HepG2 (cell line): ENCODE measurements around the gene TCAIM. TPM values are rescaled to one million over a fixed set of nuclear protein-coding genes. Genes with fewer than 3 reads are reported as not detected.

ENCODE experiments used
- ATAC-seq: fragments of 200-7000 bp; cut with Tn5 transposase; 3 replicates; pipeline ENCODE4 v1.9.1; 2020; ENCODE audit warnings: mild to moderate bottlenecking, moderate library complexity
- BruUV-seq: library from RNA; stranded (reverse); fragments of 400-500 nt; replicated peaks from 2 replicates; lab custom pipeline; 2021; lab: Mats Ljungman, UMichigan
- CTCF ChIA-PET: fragments of 300-600 bp; formaldehyde crosslinking; extraction: SDS; loops from one replicate; lab custom pipeline; 2021; ENCODE audit warnings: low total read pairs, inconsistent platforms, low intra/inter-chr PET ratio; lab: Yijun Ruan, JAX
- POLR2A ChIA-PET: fragments of 350-600 bp; sonication (Branson Sonifier 250); formaldehyde crosslinking; loops from one replicate; lab custom pipeline; 2020; ENCODE audit warnings: antibody characterized with exemption, inconsistent platforms; lab: Yijun Ruan, JAX
- DNase-seq: peaks from one replicate; pipeline ENCODE4 v3.0.0-alpha.2; 2015; ENCODE audit warnings: low spot score
- FAIRE-seq: peaks from 3 replicates; lab custom pipeline; 2011; peaks lifted over from hg19 to GRCh38; lab: Jason Lieb, UNC
- H2AFZ ChIP-seq: one replicate; pipeline ENCODE4 v1.6.1; 2011; ENCODE audit warnings: low read length, inconsistent platforms
- H3K27ac ChIP-seq: fragments of 300-600 bp; 3 replicates; pipeline ENCODE4 v1.8.0; 2011; ENCODE audit warnings: mixed run types, mild to moderate bottlenecking, mixed read lengths, low read length, inconsistent platforms; ENCODE audit not compliant: insufficient read depth; ENCODE audit errors: extremely low read length
- H3K27me3 ChIP-seq, 2 experiments: fragments of 200-600 bp in 1 of 2; 2 replicates in 1 of 2; 3 replicates in 1 of 2; pipeline versions ENCODE4 v1.6.0 to v1.8.0; 2011; ENCODE audit warnings: low read length in 2 of 2, mild to moderate bottlenecking in 2 of 2, moderate library complexity in 2 of 2, inconsistent platforms in 1 of 2; ENCODE audit not compliant: insufficient read depth in 2 of 2, control insufficient read depth in 1 of 2
- H3K36me3 ChIP-seq, 2 experiments: fragments of 200-600 bp in 1 of 2; replicated peaks in 1 of 2; 2 replicates in 1 of 2; 3 replicates in 1 of 2; pipeline versions ENCODE4 v1.5.1 to v1.8.0; 2011; ENCODE audit warnings: low read length in 2 of 2, inconsistent platforms in 1 of 2; ENCODE audit not compliant: insufficient read depth in 2 of 2, control insufficient read depth in 1 of 2
- H3K4me1 ChIP-seq: 2 replicates; pipeline ENCODE4 v1.5.1; 2012; ENCODE audit warnings: low read length, inconsistent platforms; ENCODE audit not compliant: insufficient read depth
- H3K4me2 ChIP-seq: 2 replicates; pipeline ENCODE4 v1.6.0; 2011; ENCODE audit warnings: low read depth, low read length, inconsistent platforms
- H3K4me3 ChIP-seq, 3 experiments: fragments of 200-600 bp in 1 of 3; sonication (generic), shearing (Covaris generic) in 1 of 3; replicated peaks in 1 of 3; 2 replicates each; pipeline ENCODE4 v1.5.1; 2011 to 2016; ENCODE audit warnings: low read length in 3 of 3, inconsistent platforms in 2 of 3, low read depth in 2 of 3, mild to moderate bottlenecking in 2 of 3, control low read depth in 1 of 3, mixed read lengths in 1 of 3; ENCODE audit not compliant: insufficient read depth in 1 of 3
- H3K79me2 ChIP-seq: one replicate; pipeline ENCODE4 v1.6.1; 2011; ENCODE audit warnings: low read length, inconsistent platforms; ENCODE audit not compliant: insufficient read depth
- H3K9ac ChIP-seq: 2 replicates; pipeline ENCODE4 v1.6.0; 2011; ENCODE audit warnings: mild to moderate bottlenecking, low read depth, low read length, inconsistent platforms; ENCODE audit not compliant: insufficient read depth
- H3K9me3 ChIP-seq: 2 replicates; pipeline ENCODE4 v1.5.1; 2012; ENCODE audit warnings: mild to moderate bottlenecking, low read length
- H4K20me1 ChIP-seq: 2 replicates; pipeline ENCODE4 v1.6.0; 2011; ENCODE audit warnings: inconsistent platforms, mild to moderate bottlenecking, low read length, moderate library complexity; ENCODE audit not compliant: insufficient read depth
- ARNT ChIP-seq: fragments of 450-650 bp; IDR thresholded peaks from 2 replicates; pipeline ENCODE4 v1.6.1; 2017
- GLMP ChIP-seq: sonication (generic); formaldehyde crosslinking; IDR thresholded peaks from 2 replicates; pipeline ENCODE4 v1.9.0; 2021; ENCODE audit warnings: missing genetic modification reagents, mild to moderate bottlenecking, borderline replicate concordance
- HNRNPUL1 ChIP-seq: fragments of 200-400 bp; formaldehyde crosslinking; IDR thresholded peaks from 2 replicates; pipeline ENCODE4 v1.6.1; 2017; ENCODE audit warnings: low read depth, mild to moderate bottlenecking, low read length, moderate library complexity
- SP4 ChIP-seq: sonication (generic); formaldehyde crosslinking; IDR thresholded peaks from 2 replicates; pipeline ENCODE4 v1.8.1; 2023; ENCODE audit warnings: mild to moderate bottlenecking, missing genetic modification reagents
- SSRP1 ChIP-seq: IDR thresholded peaks from 2 replicates; pipeline ENCODE4 v1.6.1; 2016; ENCODE audit warnings: control low read depth
- TAF15 ChIP-seq: fragments of 200-400 bp; formaldehyde crosslinking; IDR thresholded peaks from one replicate; pipeline ENCODE4 v1.6.1; 2018; ENCODE audit warnings: mild to moderate bottlenecking, low read depth, low read length; ENCODE audit not compliant: poor library complexity, severe bottlenecking
- THAP9 ChIP-seq: sonication (generic); formaldehyde crosslinking; IDR thresholded peaks from 2 replicates; pipeline ENCODE4; 2020; ENCODE audit warnings: missing genetic modification reagents, mild to moderate bottlenecking, borderline replicate concordance
- ZNF691 ChIP-seq: sonication (generic); formaldehyde crosslinking; IDR thresholded peaks from 2 replicates; pipeline ENCODE4 v1.4.0; 2020; ENCODE audit warnings: missing genetic modification reagents, low read depth, mild to moderate bottlenecking, borderline replicate concordance
- WGBS: methylation state at CpG from one replicate; pipeline ENCODE4 v1.1.6; 2017; ENCODE audit warnings: low lambda C conversion rate; 5-methylcytosine and 5-hydroxymethylcytosine counted together
- in situ Hi-C: cut with HindIII; loops from 2 replicates; pipeline ENCODE4 v1.10.0; 2017; ENCODE audit warnings: low pct_unique_long_range_greater_than_20kb; ENCODE audit not compliant: extremely low pct_ligation_motif_present
- intact Hi-C: fragments of 100-400 bp; cut with micrococcal nuclease; formaldehyde crosslinking; loops from one replicate; pipeline ENCODE4 v1.10.0; 2022; ENCODE audit not compliant: unreplicated experiment
- polyA plus RNA-seq, 8 experiments: library from polyadenylated mRNA; depleted of rRNA in 3 of 8; stranded (reverse) in 7 of 8; unstranded in 1 of 8; fragments of >200 nt; fragmentation: Illumina TruSeq in 4 of 8; extraction: Trizol in 4 of 8; gene quantifications; 2 replicates each; pipeline versions ENCODE4 v1.2.1 to v1.2.3, GENCODE V29; 2011 to 2016; ENCODE audit warnings: low read depth in 4 of 8, missing spikeins in 1 of 8, mixed read lengths in 1 of 8; ENCODE audit not compliant: insufficient read depth in 1 of 8
- total RNA-seq, 5 experiments: library from RNA; depleted of rRNA; stranded (reverse); fragments of >200 nt; fragmentation: Illumina TruSeq; extraction: Trizol; gene quantifications; 2 replicates each; pipeline ENCODE4 v1.2.3, GENCODE V29; 2016; ENCODE audit warnings: low read depth in 1 of 5

TCAIM gene
- total and polyA plus RNA-seq, 2 of the 13 experiments (the other 11 are each of a cell fraction or from before 2014, with no cell fraction given) = 16.9 to 22.6 TPM

GRCh38 chr3:44421280-44421679 lies 82.7 kb downstream of the TCAIM start:
- H3K27me3 ChIP-seq = peaks cover 0 to 5% of the 10 kb centered on the region in 2 experiments; a peak in 2 of 5 replicates
- ChIA-PET CTCF (no interaction called here), POLR2A (interaction anchor here (1.0 to 1.8 kb wide), 2 partner anchors 18 to 83 kb away, joined by 3 to 8 read pairs; partner anchors contain the start of gene TCAIM)
- DNase-seq (no peak), ATAC-seq (no peak), FAIRE-seq (no peak)
- no peak overlapping the region for H2AFZ ChIP-seq
- no peak overlapping the region for H3K4me2 ChIP-seq
- H3K79me2 ChIP-seq = no peaks in the 10 kb centered on the region
- H3K4me1 ChIP-seq = peaks cover 35% of the 10 kb centered on the region
- WGBS = 63% methylated on average over 5 of the region's 6 CpGs
- no peak overlapping the region for H3K4me3 ChIP-seq
- H3K9me3 ChIP-seq = no peaks in the 10 kb centered on the region
- H3K9ac ChIP-seq = no peak overlapping the region
- in situ Hi-C loops (no loop called here), intact Hi-C loops (no loop called here)
- no peaks in the 10 kb centered on the region for H3K36me3 ChIP-seq
- H3K27ac ChIP-seq = no peak overlapping the region
- BruUV-seq = no TSS peak
- no peak for TF ChIP-seq THAP9
- TF ChIP-seq TAF15 = no peak
- TF ChIP-seq GLMP (CRISPR knock-in tag) = no peak
- TF ChIP-seq HNRNPUL1 = no peak
- TF ChIP-seq ARNT = no peak
- no peak for TF ChIP-seq ZNF691 (CRISPR knock-in tag)
- TF ChIP-seq SP4 (CRISPR knock-in tag) = no peak
- TF ChIP-seq SSRP1 (CRISPR knock-in tag) = no peak
- H4K20me1 ChIP-seq = no peaks in the 10 kb centered on the region
